GM23248 (cell line): Measurements from ENCODE around the gene AK5.

ENCODE experiments used
- EZH2 ChIP-seq: fragments of 200-600 bp; sonication (generic); IDR thresholded peaks from 2 replicates; pipeline ENCODE4 v1.6.1; 2018; ENCODE audit warnings: antibody characterized with exemption, mild to moderate bottlenecking; ENCODE audit not compliant: insufficient read depth, poor library complexity, severe bottlenecking
- EZH2phosphoT487 ChIP-seq: fragments of 200-600 bp; sonication (generic); IDR thresholded peaks from 2 replicates; pipeline ENCODE4 v1.6.1; 2018; ENCODE audit warnings: antibody characterized with exemption, moderate library complexity, mild to moderate bottlenecking, low read depth; ENCODE audit not compliant: insufficient read depth

DNA sequence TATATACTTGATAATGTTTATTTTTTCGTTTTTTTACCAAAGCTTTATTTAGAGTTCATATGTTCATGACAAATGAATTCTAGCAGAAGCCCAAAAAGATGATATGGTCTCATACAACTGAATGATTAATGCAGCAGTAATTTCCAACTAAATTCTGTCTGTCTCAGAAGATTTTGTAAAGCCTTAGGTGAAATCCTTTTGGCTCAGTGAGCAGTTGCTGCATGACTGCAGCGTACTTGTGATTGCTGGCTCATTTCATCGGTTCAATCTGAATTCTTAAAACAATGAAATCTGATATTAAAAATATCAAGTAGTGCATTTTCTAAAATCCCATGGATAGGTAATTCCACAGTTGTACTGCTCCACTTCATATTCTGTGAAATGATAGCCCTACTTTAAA, 73.2 kb downstream of the AK5 start:
- TF ChIP-seq EZH2phosphoT487 (no peak), EZH2 (no peak)
